GM21447 (cell line): ENCODE measurements around the gene LMAN2.

Experiments used
- ATAC-seq: cut with Tn5 transposase; IDR thresholded peaks from one replicate; pipeline ENCODE4 v1.9.1; 2021; ENCODE audit not compliant: unreplicated experiment

LMAN2 gene

DNA sequence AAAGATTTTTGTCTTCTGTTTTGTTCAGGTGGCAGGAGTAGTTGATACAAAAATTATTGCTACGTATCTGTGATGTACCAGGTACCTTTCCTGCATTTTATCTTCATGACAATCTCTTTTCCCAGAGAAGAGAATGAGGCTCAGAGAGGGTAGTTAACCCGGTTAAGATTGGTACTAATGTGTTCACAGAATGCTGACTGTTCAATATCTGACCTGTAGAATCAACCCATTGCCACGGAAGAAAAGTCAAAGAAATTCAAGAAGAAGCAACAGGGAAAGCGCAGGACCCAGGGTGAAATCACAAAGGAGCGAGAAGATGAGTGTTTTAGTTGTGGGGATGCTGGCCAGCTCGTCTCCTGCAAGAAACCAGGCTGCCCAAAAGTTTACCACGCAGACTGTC is 59.7 kb downstream of the LMAN2 start:
- no peak for ATAC-seq

DNA sequence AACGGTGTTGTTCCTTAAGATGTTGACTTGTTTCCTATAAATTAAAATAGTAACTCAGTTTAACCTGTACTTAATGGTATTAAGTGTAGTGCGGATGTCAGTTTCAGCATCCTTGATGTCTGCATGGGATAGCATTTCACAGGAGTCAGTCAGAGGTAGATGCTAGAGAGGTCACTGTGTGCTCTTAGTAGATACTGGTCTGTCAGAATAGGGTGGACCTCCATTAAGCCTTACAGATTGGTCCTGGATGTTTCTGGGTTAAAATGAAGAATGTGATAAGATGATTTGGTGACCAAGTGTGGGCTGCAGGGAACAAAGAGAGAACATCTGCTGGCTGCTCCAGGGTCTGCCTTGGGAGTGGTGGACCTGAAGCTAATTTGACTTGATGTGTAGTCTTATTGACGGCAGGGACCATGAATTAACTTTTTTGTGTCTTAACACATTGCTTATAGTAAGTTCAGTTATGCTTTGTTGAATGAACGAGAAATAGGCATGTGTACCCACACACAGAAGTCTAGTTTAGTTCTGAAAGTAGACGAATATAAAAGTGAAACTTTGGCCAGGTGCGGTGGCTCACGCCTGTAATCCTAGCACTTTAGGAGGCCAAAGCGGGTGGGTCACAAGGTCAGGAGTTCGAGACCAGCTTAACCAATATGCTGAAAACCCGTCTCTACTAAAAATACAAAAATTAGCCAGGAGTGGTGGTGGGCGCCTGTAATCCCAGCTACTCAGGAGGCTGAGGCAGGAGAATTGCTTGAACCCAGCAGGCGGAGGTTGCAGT is 60.5 kb downstream of the LMAN2 start:
- peak; percentile 76 for ATAC-seq

DNA sequence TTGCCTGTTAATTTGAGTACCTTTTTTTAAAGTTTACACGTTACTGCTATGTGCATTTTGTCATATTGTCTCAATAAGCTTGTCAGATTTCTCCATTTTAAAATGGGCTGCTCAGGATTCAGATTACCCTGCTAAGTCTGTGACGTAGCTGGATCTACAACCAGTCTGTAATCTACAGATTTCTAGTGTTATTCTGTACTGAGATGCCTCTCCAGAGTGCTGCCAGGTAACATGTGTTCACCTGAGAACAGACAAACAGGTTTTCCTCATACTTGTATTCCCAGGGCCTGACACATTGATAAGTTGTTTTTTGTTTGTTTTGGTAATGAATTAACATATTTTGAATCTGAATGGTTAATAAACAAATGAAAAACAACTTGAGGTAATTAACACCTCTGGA is 63.3 kb downstream of the LMAN2 start:
- ATAC-seq: no peak
